HepG2 (cell line): ENCODE measurements around the gene CNGA3. TPM values are rescaled to one million over a fixed set of nuclear protein-coding genes. Genes with fewer than 3 reads are reported as not detected.

Experiments
- ATAC-seq: fragments of 200-7000 bp; cut with Tn5 transposase; 3 replicates; pipeline ENCODE4 v1.9.1; 2020; ENCODE audit warnings: mild to moderate bottlenecking, moderate library complexity
- BruUV-seq: library from RNA; stranded (reverse); fragments of 400-500 nt; replicated peaks from 2 replicates; lab custom pipeline; 2021; lab: Mats Ljungman, UMichigan
- CTCF ChIA-PET: fragments of 300-600 bp; formaldehyde crosslinking; extraction: SDS; loops from one replicate; lab custom pipeline; 2021; ENCODE audit warnings: low total read pairs, inconsistent platforms, low intra/inter-chr PET ratio; lab: Yijun Ruan, JAX
- POLR2A ChIA-PET: fragments of 350-600 bp; sonication (Branson Sonifier 250); formaldehyde crosslinking; loops from one replicate; lab custom pipeline; 2020; ENCODE audit warnings: antibody characterized with exemption, inconsistent platforms; lab: Yijun Ruan, JAX
- DNase-seq: peaks from one replicate; pipeline ENCODE4 v3.0.0-alpha.2; 2015; ENCODE audit warnings: low spot score
- FAIRE-seq: peaks from 3 replicates; lab custom pipeline; 2011; peaks lifted over from hg19 to GRCh38; lab: Jason Lieb, UNC
- H2AFZ ChIP-seq: one replicate; pipeline ENCODE4 v1.6.1; 2011; ENCODE audit warnings: low read length, inconsistent platforms
- H3K27ac ChIP-seq: fragments of 300-600 bp; 3 replicates; pipeline ENCODE4 v1.8.0; 2011; ENCODE audit warnings: mixed run types, mild to moderate bottlenecking, mixed read lengths, low read length, inconsistent platforms; ENCODE audit not compliant: insufficient read depth; ENCODE audit errors: extremely low read length
- H3K27me3 ChIP-seq, 2 experiments: fragments of 200-600 bp in 1 of 2; 2 replicates in 1 of 2; 3 replicates in 1 of 2; pipeline versions ENCODE4 v1.6.0 to v1.8.0; 2011; ENCODE audit warnings: low read length in 2 of 2, mild to moderate bottlenecking in 2 of 2, moderate library complexity in 2 of 2, inconsistent platforms in 1 of 2; ENCODE audit not compliant: insufficient read depth in 2 of 2, control insufficient read depth in 1 of 2
- H3K36me3 ChIP-seq, 2 experiments: fragments of 200-600 bp in 1 of 2; replicated peaks in 1 of 2; 2 replicates in 1 of 2; 3 replicates in 1 of 2; pipeline versions ENCODE4 v1.5.1 to v1.8.0; 2011; ENCODE audit warnings: low read length in 2 of 2, inconsistent platforms in 1 of 2; ENCODE audit not compliant: insufficient read depth in 2 of 2, control insufficient read depth in 1 of 2
- H3K4me1 ChIP-seq: 2 replicates; pipeline ENCODE4 v1.5.1; 2012; ENCODE audit warnings: low read length, inconsistent platforms; ENCODE audit not compliant: insufficient read depth
- H3K4me2 ChIP-seq: 2 replicates; pipeline ENCODE4 v1.6.0; 2011; ENCODE audit warnings: low read depth, low read length, inconsistent platforms
- H3K4me3 ChIP-seq, 3 experiments: fragments of 200-600 bp in 1 of 3; sonication (generic), shearing (Covaris generic) in 1 of 3; replicated peaks in 1 of 3; 2 replicates each; pipeline ENCODE4 v1.5.1; 2011 to 2016; ENCODE audit warnings: low read length in 3 of 3, inconsistent platforms in 2 of 3, low read depth in 2 of 3, mild to moderate bottlenecking in 2 of 3, control low read depth in 1 of 3, mixed read lengths in 1 of 3; ENCODE audit not compliant: insufficient read depth in 1 of 3
- H3K79me2 ChIP-seq: one replicate; pipeline ENCODE4 v1.6.1; 2011; ENCODE audit warnings: low read length, inconsistent platforms; ENCODE audit not compliant: insufficient read depth
- H3K9ac ChIP-seq: 2 replicates; pipeline ENCODE4 v1.6.0; 2011; ENCODE audit warnings: mild to moderate bottlenecking, low read depth, low read length, inconsistent platforms; ENCODE audit not compliant: insufficient read depth
- H3K9me3 ChIP-seq: 2 replicates; pipeline ENCODE4 v1.5.1; 2012; ENCODE audit warnings: mild to moderate bottlenecking, low read length
- H4K20me1 ChIP-seq: 2 replicates; pipeline ENCODE4 v1.6.0; 2011; ENCODE audit warnings: inconsistent platforms, mild to moderate bottlenecking, low read length, moderate library complexity; ENCODE audit not compliant: insufficient read depth
- AGO2 ChIP-seq: fragments of 200-400 bp; formaldehyde crosslinking; optimal IDR thresholded peaks from 2 replicates; pipeline ENCODE3; 2017; ENCODE audit warnings: mild to moderate bottlenecking, low read depth, low read length, moderate library complexity
- ARID2 ChIP-seq: sonication (generic); formaldehyde crosslinking; IDR thresholded peaks from 2 replicates; pipeline ENCODE4 v1.8.1; 2022; ENCODE audit warnings: mild to moderate bottlenecking, missing genetic modification reagents, borderline replicate concordance
- ETV5 ChIP-seq: IDR thresholded peaks from 2 replicates; pipeline ENCODE4 v1.6.1; 2018; ENCODE audit warnings: missing biosample characterization, missing genetic modification reagents, inconsistent platforms, borderline replicate concordance
- KDM1A ChIP-seq: IDR thresholded peaks from 2 replicates; pipeline ENCODE4 v1.6.1; 2016; ENCODE audit warnings: missing compliant biosample characterization
- MATR3 ChIP-seq: sonication (generic); formaldehyde crosslinking; IDR thresholded peaks from 2 replicates; pipeline ENCODE4 v1.4.0; 2020; ENCODE audit warnings: missing genetic modification reagents
- MBNL3 ChIP-seq: fragments of 250-450 bp; sonication (Bioruptor Pico); conservative IDR thresholded peaks from 2 replicates; pipeline ENCODE4 v1.8.0; 2022; ENCODE audit warnings: mild to moderate bottlenecking, inconsistent platforms
- NFE2L1 ChIP-seq: sonication (generic); formaldehyde crosslinking; IDR thresholded peaks from 2 replicates; pipeline ENCODE4 v1.4.0; 2020; ENCODE audit warnings: missing genetic modification reagents, mild to moderate bottlenecking, borderline replicate concordance
- PBX2 ChIP-seq: IDR thresholded peaks from 2 replicates; pipeline ENCODE4 v1.6.1; 2016; ENCODE audit warnings: control low read depth
- REPIN1 ChIP-seq: sonication (generic); formaldehyde crosslinking; IDR thresholded peaks from 2 replicates; pipeline ENCODE4 v1.8.0; 2022; ENCODE audit warnings: missing genetic modification reagents, low read depth, mild to moderate bottlenecking, borderline replicate concordance
- SMARCC2 ChIP-seq: fragments of 450-650 bp; IDR thresholded peaks from 2 replicates; pipeline ENCODE4 v1.6.1; 2017; ENCODE audit warnings: antibody characterized with exemption, mild to moderate bottlenecking
- SRSF9 ChIP-seq: fragments of 200-400 bp; formaldehyde crosslinking; IDR thresholded peaks from 2 replicates; pipeline ENCODE4 v1.6.1; 2018; ENCODE audit warnings: borderline replicate concordance, mild to moderate bottlenecking, low read depth, low read length; ENCODE audit not compliant: insufficient read depth, poor library complexity, severe bottlenecking
- TCF7 ChIP-seq: sonication (generic); IDR thresholded peaks from 2 replicates; pipeline ENCODE4 v1.6.1; 2016; ENCODE audit warnings: antibody characterized with exemption, low read depth
- ZNF563 ChIP-seq: sonication (generic); formaldehyde crosslinking; IDR thresholded peaks from 2 replicates; pipeline ENCODE4 v1.8.0; 2022; ENCODE audit warnings: mild to moderate bottlenecking, moderate library complexity, missing genetic modification reagents
- ZNF766 ChIP-seq: sonication (generic); formaldehyde crosslinking; IDR thresholded peaks from 2 replicates; pipeline ENCODE4 v1.5.0; 2020; ENCODE audit warnings: missing genetic modification reagents, borderline replicate concordance
- WGBS: methylation state at CpG from one replicate; pipeline ENCODE4 v1.1.6; 2017; ENCODE audit warnings: low lambda C conversion rate; 5-methylcytosine and 5-hydroxymethylcytosine counted together
- in situ Hi-C: cut with HindIII; loops from 2 replicates; pipeline ENCODE4 v1.10.0; 2017; ENCODE audit warnings: low pct_unique_long_range_greater_than_20kb; ENCODE audit not compliant: extremely low pct_ligation_motif_present
- intact Hi-C: fragments of 100-400 bp; cut with micrococcal nuclease; formaldehyde crosslinking; loops from one replicate; pipeline ENCODE4 v1.10.0; 2022; ENCODE audit not compliant: unreplicated experiment
- polyA plus RNA-seq, 8 experiments: library from polyadenylated mRNA; depleted of rRNA in 3 of 8; stranded (reverse) in 7 of 8; unstranded in 1 of 8; fragments of >200 nt; fragmentation: Illumina TruSeq in 4 of 8; extraction: Trizol in 4 of 8; gene quantifications; 2 replicates each; pipeline versions ENCODE4 v1.2.1 to v1.2.3, GENCODE V29; 2011 to 2016; ENCODE audit warnings: low read depth in 4 of 8, missing spikeins in 1 of 8, mixed read lengths in 1 of 8; ENCODE audit not compliant: insufficient read depth in 1 of 8
- total RNA-seq, 5 experiments: library from RNA; depleted of rRNA; stranded (reverse); fragments of >200 nt; fragmentation: Illumina TruSeq; extraction: Trizol; gene quantifications; 2 replicates each; pipeline ENCODE4 v1.2.3, GENCODE V29; 2016; ENCODE audit warnings: low read depth in 1 of 5

The CNGA3 gene
- total and polyA plus RNA-seq, 2 of the 13 experiments (the other 11 are each of a cell fraction or from before 2014, with no cell fraction given) = not detected

- FAIRE-seq (no peak), ATAC-seq (peak; percentile 32; the same call in 2 of the 3 replicates), DNase-seq (no peak)
- no peak overlapping the region for H3K9ac ChIP-seq
- H3K4me1 ChIP-seq = no peaks in the 10 kb centered on the region
- H3K4me3 ChIP-seq = no peak overlapping the region
- H3K4me2 ChIP-seq = no peak overlapping the region
- in situ Hi-C loops = no loop called here
- intact Hi-C loops = no loop called here
- no peaks in the 10 kb centered on the region for H4K20me1 ChIP-seq
- H3K9me3 ChIP-seq = no peaks in the 10 kb centered on the region
- no TSS peak for BruUV-seq
- no peaks in the 10 kb centered on the region for H3K36me3 ChIP-seq
- WGBS = 44% methylated on average over 15 of the region's 19 CpGs
- no peak overlapping the region for H3K27ac ChIP-seq
- TF ChIP-seq ZNF563 (CRISPR knock-in tag) (no peak), SRSF9 (no peak), REPIN1 (CRISPR knock-in tag) (no peak)
- ChIA-PET CTCF (interaction anchor here (0.6 kb wide), 1 partner anchor 817 kb away, joined by 3 read pairs; no protein-coding TSS in a partner anchor), POLR2A (no interaction called here)
- peaks cover 0 to 55% of the 10 kb centered on the region in 2 experiments; a peak in 4 of 5 replicates for H3K27me3 ChIP-seq
- H3K79me2 ChIP-seq = no peaks in the 10 kb centered on the region
- no peak overlapping the region for H2AFZ ChIP-seq
Measured at GRCh38 chr2:98390571-98391476, 44.6 kb downstream of the CNGA3 start.

DNA sequence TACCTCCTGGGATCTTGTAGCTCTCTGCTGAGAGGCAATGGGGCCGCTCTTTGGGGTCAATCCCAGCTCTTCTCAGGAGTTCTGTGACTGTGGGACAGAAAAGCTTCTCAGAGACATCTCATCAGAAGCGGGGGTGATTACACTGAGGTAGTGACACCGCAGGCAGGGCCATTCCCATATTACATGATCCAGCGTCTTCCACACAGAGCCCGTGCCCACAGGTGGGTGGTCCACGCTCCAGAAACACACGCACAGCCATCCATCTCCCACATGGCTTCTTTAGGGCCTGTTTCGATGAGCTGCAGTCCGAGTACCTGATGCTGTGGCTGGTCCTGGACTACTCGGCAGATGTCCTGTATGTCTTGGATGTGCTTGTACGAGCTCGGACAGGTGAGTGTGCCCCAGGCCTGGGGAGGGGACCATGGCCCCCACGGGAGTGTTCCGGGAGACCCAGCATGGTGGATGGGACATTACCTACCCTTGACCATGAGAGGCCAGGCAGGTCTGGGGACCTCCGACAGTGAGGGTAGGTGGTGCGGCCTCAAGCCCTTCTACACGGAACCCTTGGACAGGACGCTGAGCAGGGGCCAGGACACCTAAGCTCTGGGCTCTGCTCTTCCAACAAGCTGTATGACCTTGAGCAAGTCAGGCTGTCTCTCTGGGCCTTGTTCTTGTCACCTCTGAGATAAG, 45.5 kb downstream of the CNGA3 start:
- Histone ChIP-seq H4K20me1 (no peaks in the 10 kb centered on the region), H3K36me3 (no peaks in the 10 kb centered on the region), H3K4me1 (no peaks in the 10 kb centered on the region), H2AFZ (no peak overlapping the region), H3K4me3 (no peak overlapping the region), H3K27ac (no peak overlapping the region), H3K9ac (no peak overlapping the region), H3K4me2 (no peak overlapping the region), H3K27me3 (peaks cover 0 to 61% of the 10 kb centered on the region in 2 experiments; a peak in 4 of 5 replicates), H3K9me3 (no peaks in the 10 kb centered on the region), H3K79me2 (no peaks in the 10 kb centered on the region)
- intact Hi-C loops (no loop called here), in situ Hi-C loops (no loop called here)
- WGBS = 54% methylated on average over 14 of the region's 18 CpGs
- BruUV-seq = no TSS peak
- TF ChIP-seq ARID2 (CRISPR knock-in tag) = no peak
- TF ChIP-seq ZNF766 (CRISPR knock-in tag) = no peak
- TF ChIP-seq MBNL3 (CRISPR knock-in tag) = no peak
- TF ChIP-seq KDM1A = no peak
- TF ChIP-seq TCF7 = no peak
- no peak for TF ChIP-seq PBX2 (CRISPR knock-in tag)
- TF ChIP-seq ETV5 = no peak
- no peak for TF ChIP-seq MATR3
- no peak for TF ChIP-seq NFE2L1 (CRISPR knock-in tag)
- no peak for TF ChIP-seq SMARCC2
- TF ChIP-seq AGO2 = no peak
- ATAC-seq (no peak), DNase-seq (no peak), FAIRE-seq (no peak)
- POLR2A ChIA-PET = interaction anchor here (0.6 kb wide), 1 partner anchor 205 kb away, joined by 3 read pairs; no protein-coding TSS in a partner anchor
- CTCF ChIA-PET = no interaction called here
